ENCODE measurements around the gene FER1L5. TPM values are rescaled to one million over a fixed set of nuclear protein-coding genes. Genes with fewer than 3 reads are reported as not detected.

Gene FER1L5
- total RNA-seq, 2 experiments from 2014 or later, result not detected

- CTCF ChIA-PET (ENCODE audit: unreplicated experiment), result interaction anchor here (0.6 kb wide), 1 partner anchor 9 kb away, joined by 4 read pairs; no protein-coding TSS in a partner anchor
- H3K9me2 ChIP-seq (ENCODE audit: insufficient read depth, low read length), result no peaks in the 10 kb centered on the region
- no peak overlapping the region for H2AFZ ChIP-seq (ENCODE audit: low read length)
- no peaks in the 10 kb centered on the region for H3K79me2 ChIP-seq (ENCODE audit: insufficient read depth, low read depth, low read length)
- H3K27ac ChIP-seq (ENCODE audit: low read depth, low read length, poor library complexity, severe bottlenecking), result no peak overlapping the region
- intact Hi-C loops (cut with micrococcal nuclease; ENCODE audit: unreplicated experiment), result loop anchor here (5.0 kb wide), 1 partner anchor 198 kb away; no protein-coding TSS in a partner anchor
- POLR2A ChIA-PET, result no interaction called here
- peak; percentile 23 for DNase-seq (ENCODE audit: low spot score)
- no peaks in the 10 kb centered on the region for H4K20me1 ChIP-seq (ENCODE audit: insufficient read depth, low read length)
- no peak overlapping the region for H3K4me3 ChIP-seq (ENCODE audit: low read depth, low read length, poor library complexity, severe bottlenecking)
- no peaks in the 10 kb centered on the region for H3K9me3 ChIP-seq (ENCODE audit: low read length)
- H3K4me1 ChIP-seq (ENCODE audit: insufficient read depth, low read length, poor library complexity, severe bottlenecking), result no peaks in the 10 kb centered on the region
- peak; percentile 64 for TF ChIP-seq CTCF (conservative IDR thresholded peaks at IDR 0.05; ENCODE audit: low read length)
- no peak for TF ChIP-seq EZH2phosphoT487 (IDR thresholded peaks at IDR 0.05; ENCODE audit: borderline replicate concordance, low read depth, low read length)
- peaks cover 97% of the 10 kb centered on the region for H3K36me3 ChIP-seq (ENCODE audit: insufficient read depth, low read length)
- H3K4me2 ChIP-seq (ENCODE audit: low read length), result no peak overlapping the region
- no TSS peak for BruUV-seq (replicated peaks)
These were observed 38.5 kb upstream of the FER1L5 start for GRCh38 chr2:96604104-96604503.

DNA sequence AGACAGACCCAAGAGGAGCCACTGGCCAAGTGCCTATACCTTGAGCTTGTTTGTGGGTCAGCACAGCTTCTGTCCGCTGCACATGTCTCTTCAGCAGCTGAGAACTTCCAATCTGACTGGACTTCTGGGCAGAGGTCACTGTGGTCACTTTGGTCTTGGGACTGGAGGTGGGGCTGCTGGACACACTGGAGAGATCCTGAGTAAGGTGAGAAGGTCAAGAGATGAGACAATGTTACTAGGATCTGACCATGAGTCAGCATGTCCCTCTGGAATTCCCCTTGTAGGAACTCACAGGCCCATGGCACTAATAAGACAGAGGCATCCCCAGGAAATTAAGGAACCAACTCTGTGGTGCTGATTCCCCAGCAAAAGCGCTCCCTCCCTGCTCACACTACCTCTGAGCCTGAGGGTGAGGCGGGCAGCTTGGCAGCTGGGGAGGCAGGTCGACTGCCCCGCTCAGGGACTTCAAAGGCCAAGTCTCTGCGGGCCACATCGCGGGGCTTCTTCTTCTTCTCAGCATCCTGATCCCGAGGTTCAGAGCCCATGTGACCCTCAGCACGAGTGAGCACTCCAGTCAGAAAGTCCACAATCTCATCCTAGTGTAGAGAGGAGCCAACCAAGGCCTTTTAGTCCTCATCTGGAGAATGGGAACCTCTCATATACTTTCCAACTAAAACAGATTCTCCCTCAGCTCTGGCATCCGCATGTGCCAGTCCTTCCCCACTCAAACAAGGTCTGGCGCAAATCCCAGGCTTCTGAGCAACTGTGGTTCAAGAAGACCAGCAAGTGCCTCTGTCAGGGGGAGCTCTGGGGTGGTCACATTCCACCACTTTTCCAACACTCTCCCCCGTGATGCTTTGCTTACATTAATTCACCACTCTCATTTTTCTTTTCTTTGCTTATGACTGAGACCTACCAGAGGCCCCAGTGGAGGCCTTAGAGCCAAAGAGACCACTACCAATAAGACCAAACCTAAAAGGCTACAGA lies 33.8 kb upstream of the FER1L5 start:
- H2AFZ ChIP-seq (ENCODE audit: low read length), result no peak overlapping the region
- DNase-seq (ENCODE audit: low spot score), result no peak
- H3K4me1 ChIP-seq (ENCODE audit: insufficient read depth, low read length, poor library complexity, severe bottlenecking), result no peaks in the 10 kb centered on the region
- no peaks in the 10 kb centered on the region for H4K20me1 ChIP-seq (ENCODE audit: insufficient read depth, low read length)
- TF ChIP-seq EZH2phosphoT487 (IDR thresholded peaks at IDR 0.05; ENCODE audit: borderline replicate concordance, low read depth, low read length) (no peak), CTCF (conservative IDR thresholded peaks at IDR 0.05; ENCODE audit: low read length) (no peak)
- peaks cover 97% of the 10 kb centered on the region for H3K36me3 ChIP-seq (ENCODE audit: insufficient read depth, low read length)
- intact Hi-C loops (cut with micrococcal nuclease; ENCODE audit: unreplicated experiment), result no loop called here
- no peak overlapping the region for H3K27ac ChIP-seq (ENCODE audit: low read depth, low read length, poor library complexity, severe bottlenecking)
- no peaks in the 10 kb centered on the region for H3K9me2 ChIP-seq (ENCODE audit: insufficient read depth, low read length)
- H3K79me2 ChIP-seq (ENCODE audit: insufficient read depth, low read depth, low read length), result no peaks in the 10 kb centered on the region
- CTCF ChIA-PET (ENCODE audit: unreplicated experiment), result no interaction called here
- H3K4me2 ChIP-seq (ENCODE audit: low read length), result no peak overlapping the region
- POLR2A ChIA-PET, result no interaction called here
- no peaks in the 10 kb centered on the region for H3K9me3 ChIP-seq (ENCODE audit: low read length)
- H3K4me3 ChIP-seq (ENCODE audit: low read depth, low read length, poor library complexity, severe bottlenecking), result no peak overlapping the region
- no TSS peak for BruUV-seq (replicated peaks)

GRCh38 chr2:96616128-96616527 lies 26.4 kb upstream of the FER1L5 start:
- no peak for DNase-seq (ENCODE audit: low spot score)
- TF ChIP-seq CTCF (conservative IDR thresholded peaks at IDR 0.05; ENCODE audit: low read length) (no peak), EZH2phosphoT487 (IDR thresholded peaks at IDR 0.05; ENCODE audit: borderline replicate concordance, low read depth, low read length) (no peak)
- no peak overlapping the region for H3K4me3 ChIP-seq (ENCODE audit: low read depth, low read length, poor library complexity, severe bottlenecking)

More at GRCh38 chr2:96616128-96616527, 26.4 kb upstream of the FER1L5 start:
- BruUV-seq (replicated peaks), result no TSS peak
- Histone ChIP-seq H3K9me2 (ENCODE audit: insufficient read depth, low read length) (no peaks in the 10 kb centered on the region), H3K27ac (ENCODE audit: low read depth, low read length, poor library complexity, severe bottlenecking) (no peak overlapping the region), H4K20me1 (ENCODE audit: insufficient read depth, low read length) (no peaks in the 10 kb centered on the region), H3K79me2 (ENCODE audit: insufficient read depth, low read depth, low read length) (no peaks in the 10 kb centered on the region), H3K4me1 (ENCODE audit: insufficient read depth, low read length, poor library complexity, severe bottlenecking) (no peaks in the 10 kb centered on the region), H2AFZ (ENCODE audit: low read length) (no peak overlapping the region), H3K4me2 (ENCODE audit: low read length) (no peak overlapping the region), H3K9me3 (ENCODE audit: low read length) (no peaks in the 10 kb centered on the region), H3K36me3 (ENCODE audit: insufficient read depth, low read length) (peaks cover 81% of the 10 kb centered on the region)
- POLR2A ChIA-PET, result no interaction called here
- intact Hi-C loops (cut with micrococcal nuclease; ENCODE audit: unreplicated experiment), result no loop called here
- CTCF ChIA-PET (ENCODE audit: unreplicated experiment), result no interaction called here
